HG02973 (cell line): Measurements from ENCODE around the gene ICA1.
"Not testable (repeated sequence)": the region's sequence is repeated elsewhere in the genome, so short reads cannot be mapped to it uniquely, and the experiment has no call there.

Experiments
- ATAC-seq: cut with Tn5 transposase; IDR thresholded peaks from one replicate; pipeline ENCODE4 v1.9.1; 2021; ENCODE audit warnings: moderate library complexity; ENCODE audit not compliant: unreplicated experiment

ICA1 gene

DNA sequence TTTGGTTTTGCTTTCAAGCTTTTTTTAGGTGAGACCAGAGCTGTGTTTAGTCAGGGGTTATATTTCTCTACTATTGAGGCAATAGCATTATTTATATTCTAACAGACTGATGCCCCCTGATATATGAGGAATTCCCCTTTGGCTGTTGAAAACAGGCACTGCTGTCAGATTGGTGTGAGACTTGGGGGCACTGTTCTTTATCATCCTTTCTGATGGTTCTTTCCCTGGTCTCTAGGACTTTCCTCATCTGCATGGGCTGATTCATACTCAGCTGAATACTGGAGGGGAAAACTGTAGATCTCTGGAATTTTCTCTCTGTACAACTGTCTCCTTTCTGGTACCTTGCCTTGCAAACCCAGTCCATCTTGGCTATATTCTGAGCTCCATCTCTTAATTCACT is 10.0 kb upstream of the ICA1 start:
- ATAC-seq = no peak

DNA sequence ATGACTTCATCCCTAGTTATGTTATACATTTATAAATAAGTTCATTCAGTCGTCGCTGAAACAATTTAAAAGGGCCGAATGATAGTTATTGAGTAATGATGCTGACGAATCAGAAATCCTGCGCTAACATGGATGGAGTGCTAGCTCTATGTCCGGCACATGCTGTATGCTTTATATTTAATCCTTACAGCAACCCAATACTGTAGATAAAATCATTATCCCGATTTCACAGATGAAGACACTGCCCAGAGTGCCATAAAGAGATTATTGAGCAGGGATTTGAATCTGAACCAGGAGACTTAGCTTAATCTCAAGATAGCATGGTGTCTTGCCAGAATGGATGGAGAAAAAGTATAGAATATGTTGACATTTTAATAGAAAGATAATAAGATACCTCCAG is 1.1 kb upstream of the ICA1 start:
- no peak for ATAC-seq

DNA sequence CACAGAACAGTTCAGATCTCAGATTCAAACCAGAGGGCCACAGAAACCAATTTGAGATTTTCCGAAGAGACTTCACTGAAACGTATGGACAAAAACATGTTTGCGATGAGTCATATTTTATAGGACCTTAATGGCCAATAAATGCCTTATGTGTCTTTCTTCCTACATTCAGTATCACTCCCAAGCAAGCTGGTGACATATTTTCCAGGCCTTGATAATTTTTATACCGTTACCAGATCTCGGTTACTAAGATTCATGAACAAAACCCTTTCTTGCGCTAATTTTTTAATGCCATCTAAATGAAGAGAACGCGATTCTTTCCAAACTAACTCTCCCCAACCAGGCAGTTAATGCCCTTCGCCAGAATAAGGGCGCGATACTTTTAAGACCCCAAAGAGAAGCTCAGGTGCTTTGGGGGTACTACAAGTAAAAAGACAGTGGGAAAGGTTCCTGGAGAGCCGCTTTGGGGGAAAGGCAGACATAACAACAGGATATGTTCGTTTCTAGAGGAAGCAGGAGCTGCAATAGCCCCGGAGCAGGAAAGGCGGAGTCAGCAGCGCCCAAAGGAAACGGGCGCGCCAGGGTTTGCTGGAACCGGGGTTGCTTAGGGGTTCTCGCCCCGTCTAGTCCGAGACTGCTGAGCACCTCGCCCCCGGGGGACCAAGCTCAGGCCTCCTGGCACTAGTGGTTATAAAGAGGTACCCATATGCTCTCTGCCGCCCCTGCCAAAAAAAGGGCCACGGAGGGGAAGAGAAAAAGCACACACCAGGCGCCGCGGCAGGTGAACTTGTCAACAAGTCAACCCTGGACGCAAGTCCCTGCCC is 884 bp downstream of the ICA1 start:
- ATAC-seq = no peak

DNA sequence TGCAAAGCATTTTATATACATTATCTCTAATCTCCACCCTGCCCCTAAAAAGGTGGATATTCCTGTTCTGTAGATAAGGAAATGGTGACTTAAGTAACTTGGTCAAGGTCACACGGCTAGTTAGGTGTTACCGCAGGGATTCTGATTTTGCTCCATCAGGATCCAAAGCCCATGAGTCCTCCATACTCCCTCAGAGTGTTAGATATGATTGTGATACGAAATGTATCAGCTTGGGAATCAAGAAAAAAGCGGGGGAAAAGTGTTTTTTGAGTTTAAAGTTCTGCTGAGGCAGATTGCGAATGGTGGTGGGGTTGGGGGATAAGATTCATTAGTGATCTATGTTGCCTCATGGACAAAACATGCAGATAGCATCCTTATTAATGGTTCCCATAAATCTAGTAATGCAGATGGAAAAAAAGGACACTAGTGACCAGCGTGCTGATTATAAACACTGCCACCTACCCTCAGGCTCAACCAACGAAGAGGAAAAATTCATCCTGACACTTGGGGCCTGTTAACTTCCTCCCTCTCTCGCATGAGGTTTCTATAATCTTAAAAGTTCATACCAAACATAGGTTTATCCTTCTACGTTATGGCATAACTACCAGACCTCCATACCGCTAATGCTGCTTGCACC is 2.3 kb downstream of the ICA1 start:
- no peak for ATAC-seq

DNA sequence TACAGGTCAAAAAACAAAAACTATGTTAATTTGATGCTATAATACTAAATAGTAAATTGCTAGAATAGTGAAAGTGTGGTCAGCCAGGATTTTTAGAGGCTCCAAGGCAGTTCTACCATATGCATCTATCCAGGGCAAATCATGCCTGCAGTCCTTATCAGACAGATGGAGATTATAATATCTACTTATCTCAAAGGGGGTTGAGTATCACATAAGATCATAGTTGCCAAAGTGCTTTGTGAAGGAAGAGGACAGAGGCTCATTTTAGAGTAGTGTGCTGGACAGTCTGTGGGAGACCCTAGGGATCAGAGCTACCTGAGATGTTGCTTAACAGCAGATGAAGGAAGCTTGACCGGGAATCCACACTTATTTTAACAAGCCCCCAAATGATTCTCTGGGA is 3.2 kb downstream of the ICA1 start:
- no peak for ATAC-seq

DNA sequence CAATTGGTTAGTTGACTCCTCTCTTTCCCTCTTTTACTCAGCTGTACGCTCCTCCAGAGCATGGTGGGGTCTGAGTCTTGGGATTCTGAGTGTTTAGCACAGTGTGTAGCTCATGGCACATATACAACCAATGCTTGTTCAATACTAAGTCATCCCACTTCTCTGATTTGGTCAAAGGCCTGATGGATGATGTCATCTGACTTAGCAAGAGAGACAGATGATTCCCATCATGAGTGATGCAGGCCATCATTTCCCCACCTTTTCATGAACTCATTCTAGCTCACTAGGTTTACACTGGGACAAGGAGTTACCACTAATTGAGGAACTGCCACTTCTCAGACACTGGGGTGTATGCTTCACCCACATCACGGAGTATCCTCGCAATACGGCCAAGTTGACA is 3.8 kb downstream of the ICA1 start:
- no peak for ATAC-seq

DNA sequence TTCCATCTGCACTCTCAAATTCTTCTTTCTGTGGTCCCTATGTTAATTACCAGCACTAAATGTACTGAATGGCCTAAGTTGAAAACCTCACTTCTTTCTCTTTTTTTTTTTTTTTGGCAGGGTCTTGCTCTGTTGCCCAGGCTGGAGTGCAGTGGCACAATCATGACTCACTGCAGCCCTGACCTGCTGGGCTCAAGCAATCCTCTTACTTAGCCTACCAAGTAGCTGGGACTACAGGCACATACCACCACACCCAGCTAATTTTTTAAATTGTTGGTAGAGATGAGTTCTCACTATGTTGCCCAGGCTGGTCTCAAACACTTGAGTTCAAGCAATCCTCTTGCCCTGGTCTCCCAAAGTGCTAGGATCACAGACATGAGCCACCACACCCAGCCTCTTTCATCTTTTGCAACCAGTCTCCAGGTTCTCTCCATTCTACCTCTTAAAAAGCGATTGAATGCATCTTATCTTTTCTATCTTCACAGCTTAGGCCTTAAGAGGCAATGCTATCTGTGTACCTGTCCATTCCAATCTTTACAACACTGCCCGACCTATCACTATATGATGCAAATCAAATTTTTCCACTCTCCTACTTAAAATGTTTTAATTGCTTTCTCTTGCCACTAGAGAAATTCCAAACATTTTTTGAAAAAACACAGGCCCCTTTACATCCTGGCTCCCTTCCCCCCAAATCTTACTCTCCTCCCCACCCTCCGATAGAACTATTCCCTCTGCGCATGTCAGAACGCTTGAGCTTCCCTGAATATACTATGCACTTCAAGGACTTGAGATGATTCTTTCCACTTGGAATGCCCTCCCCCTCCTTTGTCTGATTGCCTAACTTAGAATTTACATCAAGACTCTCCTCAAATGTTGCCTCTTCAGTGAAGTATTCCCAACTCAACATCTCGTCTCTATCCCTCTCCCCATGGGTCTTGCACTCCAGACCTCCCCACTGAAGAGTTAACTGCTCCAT is 6.0 kb downstream of the ICA1 start:
- no peak for ATAC-seq

DNA sequence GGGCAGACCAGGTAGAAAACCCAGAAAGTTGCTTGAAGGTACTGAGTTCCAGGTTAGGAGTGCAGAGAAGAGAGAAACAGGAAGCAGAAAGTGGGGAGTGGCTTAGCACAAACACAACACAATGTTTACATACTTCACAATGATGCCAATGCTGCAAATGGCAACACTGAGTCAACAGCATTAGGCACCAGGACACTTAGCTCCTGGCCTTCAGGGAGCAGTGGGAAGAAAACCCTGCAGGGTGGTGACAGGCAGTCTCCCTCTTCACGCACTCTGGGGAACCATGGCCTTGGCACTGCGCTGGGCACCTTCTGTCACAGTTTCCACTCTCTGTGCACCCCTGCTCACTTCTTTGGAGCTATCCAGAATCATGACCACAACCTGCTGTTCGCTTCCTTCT is 7.3 kb downstream of the ICA1 start:
- ATAC-seq = no peak

DNA sequence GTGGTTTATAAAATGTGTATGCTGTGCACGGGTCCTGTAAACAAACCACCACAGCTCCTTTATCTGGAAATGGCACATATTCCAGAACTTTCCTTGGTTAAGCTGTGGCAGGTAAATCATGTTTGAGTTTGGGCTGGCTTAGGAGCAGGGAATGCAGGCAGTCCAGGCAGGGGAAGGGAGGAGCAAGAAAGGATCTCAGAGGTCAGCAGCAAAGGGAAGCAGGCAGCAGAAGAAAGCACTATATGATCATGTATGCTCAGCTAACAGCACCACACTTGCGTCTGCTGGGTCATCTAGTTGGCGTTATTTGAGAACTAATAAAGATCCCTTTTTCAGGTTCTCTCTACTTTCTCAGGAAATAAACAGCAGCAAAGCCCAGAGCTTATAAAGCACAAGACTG is 7.8 kb downstream of the ICA1 start:
- ATAC-seq = no peak

DNA sequence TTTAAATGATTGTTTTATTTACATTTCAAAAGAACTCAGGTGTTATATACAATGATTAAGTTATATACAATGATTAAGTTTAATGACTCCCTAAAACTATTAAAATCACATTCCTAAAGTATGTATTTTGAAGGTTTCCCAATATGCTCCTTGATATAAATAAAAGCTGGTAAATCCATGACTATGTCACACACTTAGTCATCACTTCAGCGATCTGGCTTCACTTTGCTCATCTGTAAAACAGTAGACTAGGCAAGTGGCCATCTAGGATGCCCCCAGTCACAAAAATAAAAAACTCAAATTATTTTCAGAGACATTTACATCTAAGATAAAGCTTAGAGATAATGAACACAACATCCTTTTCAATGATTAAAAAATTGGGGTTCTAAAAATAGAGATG is 10.8 kb downstream of the ICA1 start:
- ATAC-seq = no peak

DNA sequence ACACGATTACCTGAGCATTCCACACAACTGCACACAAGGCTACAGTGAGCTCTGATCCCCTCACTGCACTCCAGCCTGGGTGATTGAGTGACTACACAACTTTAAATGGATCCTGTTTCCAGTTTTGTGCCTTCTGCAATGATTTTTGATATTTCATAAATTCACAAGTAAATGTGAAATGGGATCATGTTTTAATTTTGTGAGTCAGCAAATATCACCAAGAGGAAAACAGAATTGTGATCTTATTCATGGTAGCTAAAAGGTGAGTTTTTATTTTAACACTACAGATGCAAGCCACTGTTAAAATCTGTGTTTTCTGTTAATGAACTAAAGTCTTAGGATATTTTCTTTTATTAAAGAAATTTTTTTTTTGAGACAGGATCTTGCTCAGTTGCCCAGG is 11.4 kb downstream of the ICA1 start:
- no peak for ATAC-seq

DNA sequence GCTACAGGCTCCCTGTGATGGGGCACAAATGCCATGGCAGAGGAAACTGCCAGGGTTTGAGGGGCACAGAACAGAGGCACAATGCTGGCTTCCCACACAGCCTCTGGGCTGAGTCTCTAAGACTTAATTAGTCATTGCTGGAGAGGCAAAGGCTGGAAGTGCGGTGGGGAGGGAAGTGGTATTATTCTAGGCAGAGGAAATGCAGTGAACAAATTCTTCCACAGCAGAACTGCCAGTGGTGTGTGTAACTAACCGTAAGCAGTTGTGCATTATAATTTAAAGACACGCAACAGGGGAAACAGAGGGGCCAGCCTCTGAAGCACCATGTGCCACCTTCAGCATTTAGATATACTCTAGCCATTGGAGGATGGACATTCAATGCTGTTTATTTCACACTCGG is 12.8 kb downstream of the ICA1 start:
- ATAC-seq = no peak

DNA sequence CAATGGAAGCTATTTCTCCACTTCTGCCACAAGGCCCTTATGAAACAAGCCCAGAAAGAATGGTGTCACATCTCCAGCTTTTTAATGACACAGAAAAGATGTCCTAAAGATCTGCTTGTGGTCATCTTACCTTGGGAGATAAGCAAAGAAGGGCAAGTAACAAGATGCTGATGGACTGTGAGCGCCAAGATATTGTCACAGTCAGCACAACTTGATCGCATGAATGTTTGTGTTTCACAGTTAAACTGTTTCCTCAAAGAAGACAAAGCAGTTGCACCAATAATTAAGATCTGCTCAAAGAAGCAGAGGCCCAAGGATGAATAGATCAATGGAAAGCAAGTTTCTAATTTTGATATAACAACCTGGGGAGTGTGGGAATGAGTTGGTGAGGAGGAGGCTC is 15.9 kb downstream of the ICA1 start:
- ATAC-seq = no peak

DNA sequence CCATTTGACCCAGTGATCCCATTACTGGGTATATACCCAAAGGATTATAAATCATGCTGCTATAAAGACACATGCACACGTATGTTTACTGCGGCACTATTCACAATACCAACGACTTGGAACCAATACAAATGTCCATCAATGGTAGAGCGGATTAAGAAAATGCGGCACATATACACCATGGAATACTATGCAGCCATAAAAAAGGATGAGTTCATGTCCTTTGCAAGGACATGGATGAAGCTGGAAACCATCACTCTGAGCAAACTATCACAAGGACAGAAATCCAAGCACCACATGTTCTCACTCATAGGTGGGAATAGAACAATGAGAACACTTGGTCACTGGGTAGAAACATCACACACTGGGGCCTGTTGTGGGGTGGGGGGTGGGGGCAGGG is 16.9 kb downstream of the ICA1 start:
- not testable (repeated sequence) for ATAC-seq

DNA sequence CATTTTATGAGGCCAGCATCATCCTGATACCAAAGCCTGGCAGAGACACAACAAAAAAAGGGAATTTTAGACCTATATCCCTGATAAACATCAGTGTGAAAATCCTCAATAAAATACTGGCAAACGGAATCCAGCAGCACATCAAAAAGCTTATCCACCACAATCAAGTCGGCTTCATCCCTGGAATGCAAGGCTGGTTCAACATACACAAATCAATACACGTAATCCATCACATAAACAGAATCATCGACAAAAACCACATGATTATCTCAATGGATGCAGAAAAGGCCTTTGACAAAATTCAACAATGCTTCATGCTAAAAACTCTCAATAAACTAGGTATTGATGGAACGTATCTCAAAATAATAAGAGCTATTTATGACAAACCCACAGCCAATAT is 18.9 kb downstream of the ICA1 start:
- not testable (repeated sequence) for ATAC-seq

DNA sequence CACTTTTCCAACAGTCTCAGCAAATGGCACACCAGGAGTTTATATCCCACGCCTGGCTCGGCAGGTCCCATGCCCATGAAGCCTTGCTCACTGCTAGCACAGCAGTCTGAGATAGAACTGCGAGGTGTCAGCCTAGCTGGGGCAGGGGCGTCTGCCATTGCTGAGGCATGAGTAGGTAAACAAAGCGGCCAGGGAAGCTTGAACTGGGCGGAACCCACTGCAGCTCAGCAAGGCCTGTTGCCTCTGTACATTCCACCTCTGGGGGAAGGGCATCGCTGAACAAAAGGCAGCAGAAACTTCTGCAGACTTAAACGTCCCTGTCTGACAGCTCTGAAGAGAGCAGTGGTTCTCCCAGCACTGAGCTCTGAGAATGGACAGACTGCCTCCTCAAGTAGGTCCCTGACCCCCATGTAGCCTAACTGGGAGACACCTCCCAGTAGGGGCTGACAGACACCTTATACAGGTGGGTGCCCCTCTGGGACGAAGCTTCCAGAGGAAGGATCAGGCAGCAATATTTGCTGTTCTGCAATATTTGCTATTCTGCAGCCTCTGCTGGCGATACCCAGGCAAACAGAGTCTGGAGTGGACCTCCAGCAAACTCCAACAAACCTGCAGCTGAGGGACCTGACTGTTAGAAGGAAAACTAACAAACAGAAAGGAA is 22.1 kb downstream of the ICA1 start:
- ATAC-seq = not testable (repeated sequence)

DNA sequence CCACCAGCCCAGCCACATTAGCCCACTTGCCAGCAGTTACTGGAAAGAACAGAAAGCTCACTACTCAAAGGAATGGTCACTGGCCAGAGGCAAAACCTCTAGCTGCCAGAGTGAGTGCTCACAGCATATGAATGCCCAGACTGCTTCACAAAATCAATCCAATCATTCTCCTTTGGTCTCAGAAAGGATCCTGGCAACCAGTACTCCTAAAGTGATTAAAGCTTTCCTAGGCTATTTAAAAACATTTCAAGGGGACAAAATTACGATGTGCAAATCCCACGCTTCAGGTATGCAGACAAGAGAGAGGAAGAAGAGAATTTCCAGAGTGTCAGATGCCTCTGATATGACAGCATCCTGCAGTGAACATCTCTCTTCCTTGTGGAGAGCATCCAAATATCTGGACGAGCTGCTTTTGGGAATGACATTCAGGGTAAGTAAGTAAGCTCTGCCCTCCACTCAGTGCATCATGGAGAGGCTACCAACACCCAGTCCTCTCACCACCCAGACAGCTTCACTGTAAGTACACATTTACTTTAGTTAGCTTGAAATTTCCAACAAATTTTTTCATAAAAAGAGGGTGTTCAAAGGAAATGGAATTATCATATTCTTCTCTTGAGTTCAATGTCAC is 25.1 kb downstream of the ICA1 start:
- ATAC-seq = no peak

DNA sequence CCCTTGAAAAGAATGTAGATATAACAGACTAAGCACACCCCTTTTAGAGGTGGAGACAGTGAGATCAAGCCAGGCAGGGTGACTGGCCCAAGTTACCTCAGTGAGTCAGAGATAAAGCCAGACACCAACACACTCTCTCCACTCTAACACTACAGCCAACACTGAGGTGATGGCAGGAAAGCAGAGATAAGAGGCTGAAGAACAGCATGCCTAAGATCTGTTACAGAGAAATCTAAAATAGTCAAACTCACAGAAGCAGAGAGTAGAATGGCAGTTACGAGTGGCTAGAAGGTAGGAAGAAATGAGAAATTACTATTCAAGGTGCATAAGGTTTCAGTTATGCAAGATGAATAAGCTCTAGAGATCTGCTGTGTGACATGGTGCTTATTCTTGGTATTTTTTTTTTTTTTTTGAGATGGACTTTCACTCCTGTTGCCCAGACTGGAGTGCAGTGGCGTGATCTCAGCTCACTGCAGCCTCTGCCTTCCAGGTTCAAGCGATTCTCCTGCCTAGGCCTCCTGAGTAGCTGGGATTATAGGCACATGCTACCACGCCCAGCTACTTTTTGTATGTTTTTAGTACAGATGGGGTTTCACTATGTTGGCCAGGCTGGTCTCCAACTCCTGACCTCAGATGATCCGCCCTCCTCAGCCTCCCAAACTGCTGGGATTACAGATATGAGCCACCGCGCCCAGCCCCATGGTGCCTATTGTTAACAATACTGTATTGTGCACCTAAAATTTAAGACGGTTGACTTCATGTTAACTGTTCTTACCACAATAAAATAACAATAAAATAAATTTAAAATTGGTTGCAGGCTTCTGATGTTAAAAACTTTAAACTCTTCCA is 28.7 kb downstream of the ICA1 start:
- no peak for ATAC-seq

DNA sequence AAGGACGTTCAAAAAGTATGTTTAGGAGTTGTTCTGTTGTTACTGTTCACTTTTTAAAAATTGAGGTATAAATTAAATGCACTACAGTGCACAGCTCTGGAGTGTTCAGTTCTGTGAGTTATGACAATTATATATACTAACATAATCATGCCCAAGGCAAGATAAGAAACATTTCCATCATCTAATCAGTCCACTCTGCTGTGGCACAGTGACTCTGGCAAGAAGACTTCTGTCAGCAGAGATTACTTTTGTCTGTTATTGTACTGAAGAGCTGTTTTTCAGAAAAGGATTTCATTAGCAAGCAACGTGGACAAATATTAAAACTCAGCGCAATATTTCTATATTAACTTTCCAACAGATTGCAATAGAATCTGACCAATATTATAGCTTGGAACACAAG is 32.0 kb downstream of the ICA1 start:
- no peak for ATAC-seq
